IMR-90 (cell line): ENCODE results near the gene SAMHD1. TPM values are rescaled to one million over a fixed set of nuclear protein-coding genes. Genes with fewer than 3 reads are reported as not detected.

ENCODE experiments used
- ATAC-seq: fragments of 200-7000 bp; cut with Tn5 transposase; 2 replicates; pipeline ENCODE4 v1.9.1; 2020; ENCODE audit warnings: low read depth, mild to moderate bottlenecking, moderate library complexity
- BruUV-seq: library from RNA; stranded (reverse); fragments of 400-500 nt; replicated peaks from 2 replicates; lab custom pipeline; 2021; lab: Mats Ljungman, UMichigan
- CTCF ChIA-PET: fragments of 300-600 bp; formaldehyde crosslinking; extraction: SDS; loops from one replicate; lab custom pipeline; 2021; ENCODE audit warnings: antibody characterized with exemption; lab: Yijun Ruan, JAX
- POLR2A ChIA-PET: fragments of 300-600 bp; sonication (Branson Sonifier 250); formaldehyde crosslinking; loops from one replicate; lab custom pipeline; 2022; ENCODE audit warnings: antibody characterized with exemption; ENCODE audit not compliant: unreplicated experiment; lab: Charles Lee
- DNase-seq: peaks from one replicate; pipeline ENCODE4 v3.0.0; 2013
- H2AFZ ChIP-seq: replicated peaks from 2 replicates; pipeline ENCODE3; 2013; ENCODE audit warnings: low read length, mild to moderate bottlenecking; ENCODE audit not compliant: poor library complexity
- H2AK5ac ChIP-seq: 2 replicates; pipeline ENCODE4 v1.6.1; 2013; ENCODE audit warnings: low read depth, low read length, inconsistent platforms
- H2AK9ac ChIP-seq: replicated peaks from 2 replicates; pipeline ENCODE3; 2013; ENCODE audit warnings: mild to moderate bottlenecking, low read depth, low read length, moderate library complexity; ENCODE audit not compliant: poor library complexity
- H2BK120ac ChIP-seq: 2 replicates; pipeline ENCODE4 v1.6.1; 2013; ENCODE audit warnings: low read depth, low read length, inconsistent platforms
- H2BK15ac ChIP-seq: 3 replicates; pipeline ENCODE4 v1.6.1; 2013; ENCODE audit warnings: low read depth, low read length, inconsistent platforms
- H2BK20ac ChIP-seq: 2 replicates; pipeline ENCODE4 v1.6.1; 2013; ENCODE audit warnings: low read depth, mild to moderate bottlenecking, inconsistent platforms, low read length, moderate library complexity
- H2BK5ac ChIP-seq: 2 replicates; pipeline ENCODE4 v1.6.1; 2013; ENCODE audit warnings: mild to moderate bottlenecking, low read depth, low read length, inconsistent platforms; ENCODE audit not compliant: poor library complexity, severe bottlenecking
- H3K14ac ChIP-seq: replicated peaks from 2 replicates; pipeline ENCODE4 v1.6.1; 2013; ENCODE audit warnings: low read depth, low read length, inconsistent platforms
- H3K18ac ChIP-seq: 2 replicates; pipeline ENCODE4 v1.6.1; 2013; ENCODE audit warnings: low read depth, low read length, control low read depth
- H3K23ac ChIP-seq: 2 replicates; pipeline ENCODE4 v1.6.1; 2013; ENCODE audit warnings: low read depth, low read length, inconsistent platforms
- H3K27ac ChIP-seq: 2 replicates; pipeline ENCODE4 v1.5.1; 2013; ENCODE audit warnings: mild to moderate bottlenecking, control low read depth, low read length; ENCODE audit not compliant: insufficient read depth
- H3K27me3 ChIP-seq: 2 replicates; pipeline ENCODE4 v1.6.1; 2013; ENCODE audit warnings: low read length; ENCODE audit not compliant: control insufficient read depth, insufficient read depth
- H3K36me3 ChIP-seq: 2 replicates; pipeline ENCODE4 v1.6.1; 2013; ENCODE audit warnings: low read length, mixed read lengths; ENCODE audit not compliant: control insufficient read depth, insufficient read depth
- H3K4ac ChIP-seq: 2 replicates; pipeline ENCODE4 v1.6.1; 2013; ENCODE audit warnings: low read depth, low read length, inconsistent platforms
- H3K4me1 ChIP-seq: 2 replicates; pipeline ENCODE4 v1.6.1; 2013; ENCODE audit warnings: low read length, mixed read lengths; ENCODE audit not compliant: control insufficient read depth, insufficient read depth
- H3K4me2 ChIP-seq: 2 replicates; pipeline ENCODE4 v1.6.1; 2013; ENCODE audit warnings: low read depth, mild to moderate bottlenecking, control low read depth, low read length, moderate library complexity
- H3K4me3 ChIP-seq: 2 replicates; pipeline ENCODE4 v1.5.1; 2013; ENCODE audit warnings: low read depth, mild to moderate bottlenecking, control low read depth, low read length, moderate library complexity; ENCODE audit not compliant: insufficient read depth
- H3K56ac ChIP-seq: 2 replicates; pipeline ENCODE4 v1.6.1; 2013; ENCODE audit warnings: low read length, inconsistent platforms; ENCODE audit not compliant: insufficient read depth; ENCODE audit errors: extremely low read depth
- H3K79me1 ChIP-seq, 2 experiments: 2 replicates each; pipeline ENCODE4 v1.6.1; 2013; ENCODE audit warnings: low read length in 2 of 2, inconsistent platforms in 1 of 2, low read depth in 1 of 2
- H3K9ac ChIP-seq: 2 replicates; pipeline ENCODE4 v1.6.1; 2013; ENCODE audit warnings: low read depth, low read length, control low read depth
- H3K9me1 ChIP-seq: 2 replicates; pipeline ENCODE4 v1.6.1; 2013; ENCODE audit warnings: low read length, inconsistent platforms; ENCODE audit not compliant: insufficient read depth
- H3K9me3 ChIP-seq: 2 replicates; pipeline ENCODE4 v1.6.1; 2013; ENCODE audit warnings: low read length; ENCODE audit not compliant: control insufficient read depth, insufficient read depth
- H4K20me1 ChIP-seq: 2 replicates; pipeline ENCODE4 v1.6.1; 2013; ENCODE audit warnings: low read length, inconsistent platforms; ENCODE audit not compliant: insufficient read depth
- H4K5ac ChIP-seq: 2 replicates; pipeline ENCODE4 v1.6.1; 2013; ENCODE audit warnings: mild to moderate bottlenecking, low read depth, low read length, control low read depth
- H4K8ac ChIP-seq, 2 experiments: 2 replicates each; pipeline ENCODE4 v1.6.1; 2013; ENCODE audit warnings: low read depth in 2 of 2, low read length in 2 of 2, control low read depth in 1 of 2, inconsistent platforms in 1 of 2
- H4K91ac ChIP-seq: 2 replicates; pipeline ENCODE4 v1.6.1; 2013; ENCODE audit warnings: low read depth, low read length, inconsistent platforms; ENCODE audit not compliant: insufficient read depth
- BHLHE40 ChIP-seq: fragments of 150-350 bp; IDR thresholded peaks from 2 replicates; pipeline ENCODE4 v1.6.1; 2016; ENCODE audit warnings: mild to moderate bottlenecking, low read depth, low read length
- CEBPB ChIP-seq: IDR thresholded peaks from 2 replicates; pipeline ENCODE4 v1.6.1; 2012; ENCODE audit warnings: low read depth, low read length, improper control_type of control experiment
- MAFK ChIP-seq: IDR thresholded peaks from 2 replicates; pipeline ENCODE4 v1.6.1; 2012; ENCODE audit warnings: low read depth, low read length, improper control_type of control experiment
- MAZ ChIP-seq: IDR thresholded peaks from 2 replicates; pipeline ENCODE4 v1.6.1; 2012; ENCODE audit warnings: low read depth, mild to moderate bottlenecking, low read length, improper control_type of control experiment, moderate library complexity, borderline replicate concordance
- MXI1 ChIP-seq: IDR thresholded peaks from 2 replicates; pipeline ENCODE4 v1.6.1; 2012; ENCODE audit warnings: low read depth, mild to moderate bottlenecking, low read length, moderate library complexity, borderline replicate concordance
- NFE2L2 ChIP-seq: fragments of 150-350 bp; IDR thresholded peaks from 2 replicates; pipeline ENCODE4 v1.6.1; 2016; ENCODE audit warnings: low read depth, mild to moderate bottlenecking, low read length
- POLR2A ChIP-seq: IDR thresholded peaks from 2 replicates; pipeline ENCODE4 v1.6.1; 2012; ENCODE audit warnings: mild to moderate bottlenecking, low read depth, low read length
- RCOR1 ChIP-seq: IDR thresholded peaks from 2 replicates; pipeline ENCODE4 v1.6.1; 2012; ENCODE audit warnings: mild to moderate bottlenecking, low read length, improper control_type of control experiment; ENCODE audit not compliant: insufficient replicate concordance
- RFX5 ChIP-seq: IDR thresholded peaks from 2 replicates; pipeline ENCODE4 v1.8.0; 2012; ENCODE audit warnings: low read depth, mild to moderate bottlenecking, low read length, moderate library complexity
- SMC3 ChIP-seq: fragments of 150-350 bp; IDR thresholded peaks from 2 replicates; pipeline ENCODE4 v1.6.1; 2016; ENCODE audit warnings: low read depth, mild to moderate bottlenecking, antibody characterized with exemption, low read length, moderate library complexity
- WGBS, 2 experiments: methylation state at CpG; one replicate each; pipeline versions ENCODE4 v1.1.5 to v1.1.7; 2013; ENCODE audit warnings: missing lambda C conversion rate in 2 of 2; ENCODE audit not compliant: insufficient read length in 1 of 2; ENCODE audit errors: extremely low coverage in 2 of 2; 5-methylcytosine and 5-hydroxymethylcytosine counted together
- dilution Hi-C: fragments of 300-500 bp; cut with HindIII; formaldehyde crosslinking; loops from one replicate; pipeline ENCODE4 v1.14.3; 2018; ENCODE audit warnings: low sequenced_read_pairs; ENCODE audit not compliant: unreplicated experiment
- in situ Hi-C: fragments of 300-500 bp; cut with MboI; formaldehyde crosslinking; loops from 3 replicates; pipeline ENCODE4 v1.14.3; 2019; ENCODE audit warnings: low sequenced_read_pairs, inconsistent platforms, mixed read lengths
- intact Hi-C: fragments of 100-400 bp; cut with micrococcal nuclease; formaldehyde crosslinking; loops from 2 replicates; pipeline ENCODE4 v1.10.0; 2022
- polyA plus RNA-seq, 3 experiments: library from polyadenylated mRNA; depleted of rRNA; stranded (reverse); fragments of >200 nt; gene quantifications; 2 replicates each; pipeline ENCODE4 v1.2.3, GENCODE V29; 2012; ENCODE audit warnings: low replicate concordance in 1 of 3
- total RNA-seq: library from RNA; depleted of rRNA; stranded (reverse); fragments of >200 nt; gene quantifications from 2 replicates; pipeline ENCODE4 v1.2.3, GENCODE V29; 2012
- TF ChIP-seq, protein P1 (sequence below): fragments of 150-350 bp; IDR thresholded peaks from 2 replicates; pipeline ENCODE4 v1.6.1; 2017; ENCODE audit warnings: mild to moderate bottlenecking, antibody characterized with exemption, low read length, low read depth
- TF ChIP-seq, protein P2 (sequence below): fragments of 150-350 bp; IDR thresholded peaks from 2 replicates; pipeline ENCODE4 v1.6.1; 2016; ENCODE audit warnings: low read depth, mild to moderate bottlenecking, low read length, moderate library complexity, borderline replicate concordance
- TF ChIP-seq, protein P3 (sequence below): conservative IDR thresholded peaks from 2 replicates; pipeline ENCODE4 v1.5.1; 2012; ENCODE audit warnings: mild to moderate bottlenecking, low read depth, low read length, improper control_type of control experiment

The SAMHD1 gene
- total and polyA plus RNA-seq, 2 of the 4 experiments (the other 2 are of a cell fraction), result 6.3 to 14.9 TPM

DNA sequence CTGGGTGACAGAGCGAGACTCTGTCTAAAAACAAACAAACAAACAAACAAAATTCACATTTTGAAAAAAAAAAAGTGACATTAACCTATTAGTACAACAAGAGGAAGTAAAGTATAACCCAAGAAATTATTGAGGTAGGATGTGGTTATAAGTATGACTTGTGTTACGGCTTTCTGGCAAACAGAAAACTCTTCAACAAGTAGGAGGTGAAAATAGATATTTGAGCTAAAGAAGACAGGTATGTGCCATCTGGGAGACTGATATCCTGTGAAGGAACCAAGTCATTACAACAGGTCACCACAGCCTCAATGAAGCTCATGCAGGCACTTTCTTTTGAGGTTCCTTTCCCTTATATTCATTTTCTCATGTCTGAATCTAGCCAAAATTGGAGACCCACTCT, 46.8 kb downstream of the SAMHD1 start:
- ATAC-seq (no peak), DNase-seq (no peak)
- POLR2A ChIA-PET, result interaction anchor here (0.7 kb wide), 1 partner anchor 318 kb away, joined by 3 read pairs; no protein-coding TSS in a partner anchor
- CTCF ChIA-PET, result interaction anchor here (0.6 to 1.1 kb wide), 2 partner anchors 12 to 18 kb away, joined by 3 read pairs; no protein-coding TSS in a partner anchor
- Histone ChIP-seq H2BK20ac (no peak overlapping the region), H4K5ac (no peak overlapping the region), H3K4me2 (no peak overlapping the region), H3K79me1 (no peaks in the 10 kb centered on the region), H4K8ac (no peak overlapping the region), H4K91ac (no peak overlapping the region), H2AK5ac (no peak overlapping the region), H3K23ac (no peak overlapping the region), H3K36me3 (peaks cover 2% of the 10 kb centered on the region; the same call in 1 of the 2 replicates), H2BK120ac (no peak overlapping the region), H3K9ac (no peak overlapping the region), H3K4me3 (no peak overlapping the region), H3K4me1 (no peaks in the 10 kb centered on the region), H3K27ac (no peak overlapping the region), H3K27me3 (no peaks in the 10 kb centered on the region), H2BK5ac (no peak overlapping the region), H4K20me1 (no peaks in the 10 kb centered on the region), H3K56ac (no peak overlapping the region), H2AK9ac (no peak overlapping the region), H3K4ac (no peak overlapping the region), H3K14ac (no peak overlapping the region), H2AFZ (no peak overlapping the region), H3K18ac (no peak overlapping the region), H2BK15ac (no peak overlapping the region), H3K9me3 (no peaks in the 10 kb centered on the region), H3K9me1 (no peaks in the 10 kb centered on the region)
- dilution Hi-C loops, result no loop called here
- intact Hi-C loops, result no loop called here
- no CpG with 5 or more reads among the region's 2 CpGs for WGBS, 2 experiments
- no TSS peak for BruUV-seq
- TF ChIP-seq MAZ (no peak), RCOR1 (no peak), SMC3 (no peak), MXI1 (no peak), MAFK (no peak), POLR2A (no peak), CEBPB (no peak), BHLHE40 (no peak), NFE2L2 (no peak), RFX5 (no peak)
- TF ChIP-seq, protein P1, sequence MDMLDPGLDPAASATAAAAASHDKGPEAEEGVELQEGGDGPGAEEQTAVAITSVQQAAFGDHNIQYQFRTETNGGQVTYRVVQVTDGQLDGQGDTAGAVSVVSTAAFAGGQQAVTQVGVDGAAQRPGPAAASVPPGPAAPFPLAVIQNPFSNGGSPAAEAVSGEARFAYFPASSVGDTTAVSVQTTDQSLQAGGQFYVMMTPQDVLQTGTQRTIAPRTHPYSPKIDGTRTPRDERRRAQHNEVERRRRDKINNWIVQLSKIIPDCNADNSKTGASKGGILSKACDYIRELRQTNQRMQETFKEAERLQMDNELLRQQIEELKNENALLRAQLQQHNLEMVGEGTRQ, result no peak
- TF ChIP-seq, protein P2, sequence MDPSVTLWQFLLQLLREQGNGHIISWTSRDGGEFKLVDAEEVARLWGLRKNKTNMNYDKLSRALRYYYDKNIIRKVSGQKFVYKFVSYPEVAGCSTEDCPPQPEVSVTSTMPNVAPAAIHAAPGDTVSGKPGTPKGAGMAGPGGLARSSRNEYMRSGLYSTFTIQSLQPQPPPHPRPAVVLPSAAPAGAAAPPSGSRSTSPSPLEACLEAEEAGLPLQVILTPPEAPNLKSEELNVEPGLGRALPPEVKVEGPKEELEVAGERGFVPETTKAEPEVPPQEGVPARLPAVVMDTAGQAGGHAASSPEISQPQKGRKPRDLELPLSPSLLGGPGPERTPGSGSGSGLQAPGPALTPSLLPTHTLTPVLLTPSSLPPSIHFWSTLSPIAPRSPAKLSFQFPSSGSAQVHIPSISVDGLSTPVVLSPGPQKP, result no peak
- TF ChIP-seq, protein P3, sequence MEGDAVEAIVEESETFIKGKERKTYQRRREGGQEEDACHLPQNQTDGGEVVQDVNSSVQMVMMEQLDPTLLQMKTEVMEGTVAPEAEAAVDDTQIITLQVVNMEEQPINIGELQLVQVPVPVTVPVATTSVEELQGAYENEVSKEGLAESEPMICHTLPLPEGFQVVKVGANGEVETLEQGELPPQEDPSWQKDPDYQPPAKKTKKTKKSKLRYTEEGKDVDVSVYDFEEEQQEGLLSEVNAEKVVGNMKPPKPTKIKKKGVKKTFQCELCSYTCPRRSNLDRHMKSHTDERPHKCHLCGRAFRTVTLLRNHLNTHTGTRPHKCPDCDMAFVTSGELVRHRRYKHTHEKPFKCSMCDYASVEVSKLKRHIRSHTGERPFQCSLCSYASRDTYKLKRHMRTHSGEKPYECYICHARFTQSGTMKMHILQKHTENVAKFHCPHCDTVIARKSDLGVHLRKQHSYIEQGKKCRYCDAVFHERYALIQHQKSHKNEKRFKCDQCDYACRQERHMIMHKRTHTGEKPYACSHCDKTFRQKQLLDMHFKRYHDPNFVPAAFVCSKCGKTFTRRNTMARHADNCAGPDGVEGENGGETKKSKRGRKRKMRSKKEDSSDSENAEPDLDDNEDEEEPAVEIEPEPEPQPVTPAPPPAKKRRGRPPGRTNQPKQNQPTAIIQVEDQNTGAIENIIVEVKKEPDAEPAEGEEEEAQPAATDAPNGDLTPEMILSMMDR, result no peak
- in situ Hi-C loops, result loop anchor here (25.0 kb wide), 1 partner anchor 692 kb away; no protein-coding TSS in a partner anchor
